ENCODE data around the gene MAN2B1. TPM values are rescaled to one million over a fixed set of nuclear protein-coding genes. Genes with fewer than 3 reads are reported as not detected.

The MAN2B1 gene
- total and polyA plus RNA-seq, 2 experiments from 2014 or later: 33.2 to 60.8 TPM

- TF ChIP-seq ZNF331 (CRISPR knock-in tag; IDR thresholded peaks at IDR 0.05; ENCODE audit: low read depth) (no peak), EZH2 (IDR thresholded peaks at IDR 0.05; ENCODE audit: low read depth, unreplicated experiment) (no peak)
- TF ChIP-seq, protein P1, sequence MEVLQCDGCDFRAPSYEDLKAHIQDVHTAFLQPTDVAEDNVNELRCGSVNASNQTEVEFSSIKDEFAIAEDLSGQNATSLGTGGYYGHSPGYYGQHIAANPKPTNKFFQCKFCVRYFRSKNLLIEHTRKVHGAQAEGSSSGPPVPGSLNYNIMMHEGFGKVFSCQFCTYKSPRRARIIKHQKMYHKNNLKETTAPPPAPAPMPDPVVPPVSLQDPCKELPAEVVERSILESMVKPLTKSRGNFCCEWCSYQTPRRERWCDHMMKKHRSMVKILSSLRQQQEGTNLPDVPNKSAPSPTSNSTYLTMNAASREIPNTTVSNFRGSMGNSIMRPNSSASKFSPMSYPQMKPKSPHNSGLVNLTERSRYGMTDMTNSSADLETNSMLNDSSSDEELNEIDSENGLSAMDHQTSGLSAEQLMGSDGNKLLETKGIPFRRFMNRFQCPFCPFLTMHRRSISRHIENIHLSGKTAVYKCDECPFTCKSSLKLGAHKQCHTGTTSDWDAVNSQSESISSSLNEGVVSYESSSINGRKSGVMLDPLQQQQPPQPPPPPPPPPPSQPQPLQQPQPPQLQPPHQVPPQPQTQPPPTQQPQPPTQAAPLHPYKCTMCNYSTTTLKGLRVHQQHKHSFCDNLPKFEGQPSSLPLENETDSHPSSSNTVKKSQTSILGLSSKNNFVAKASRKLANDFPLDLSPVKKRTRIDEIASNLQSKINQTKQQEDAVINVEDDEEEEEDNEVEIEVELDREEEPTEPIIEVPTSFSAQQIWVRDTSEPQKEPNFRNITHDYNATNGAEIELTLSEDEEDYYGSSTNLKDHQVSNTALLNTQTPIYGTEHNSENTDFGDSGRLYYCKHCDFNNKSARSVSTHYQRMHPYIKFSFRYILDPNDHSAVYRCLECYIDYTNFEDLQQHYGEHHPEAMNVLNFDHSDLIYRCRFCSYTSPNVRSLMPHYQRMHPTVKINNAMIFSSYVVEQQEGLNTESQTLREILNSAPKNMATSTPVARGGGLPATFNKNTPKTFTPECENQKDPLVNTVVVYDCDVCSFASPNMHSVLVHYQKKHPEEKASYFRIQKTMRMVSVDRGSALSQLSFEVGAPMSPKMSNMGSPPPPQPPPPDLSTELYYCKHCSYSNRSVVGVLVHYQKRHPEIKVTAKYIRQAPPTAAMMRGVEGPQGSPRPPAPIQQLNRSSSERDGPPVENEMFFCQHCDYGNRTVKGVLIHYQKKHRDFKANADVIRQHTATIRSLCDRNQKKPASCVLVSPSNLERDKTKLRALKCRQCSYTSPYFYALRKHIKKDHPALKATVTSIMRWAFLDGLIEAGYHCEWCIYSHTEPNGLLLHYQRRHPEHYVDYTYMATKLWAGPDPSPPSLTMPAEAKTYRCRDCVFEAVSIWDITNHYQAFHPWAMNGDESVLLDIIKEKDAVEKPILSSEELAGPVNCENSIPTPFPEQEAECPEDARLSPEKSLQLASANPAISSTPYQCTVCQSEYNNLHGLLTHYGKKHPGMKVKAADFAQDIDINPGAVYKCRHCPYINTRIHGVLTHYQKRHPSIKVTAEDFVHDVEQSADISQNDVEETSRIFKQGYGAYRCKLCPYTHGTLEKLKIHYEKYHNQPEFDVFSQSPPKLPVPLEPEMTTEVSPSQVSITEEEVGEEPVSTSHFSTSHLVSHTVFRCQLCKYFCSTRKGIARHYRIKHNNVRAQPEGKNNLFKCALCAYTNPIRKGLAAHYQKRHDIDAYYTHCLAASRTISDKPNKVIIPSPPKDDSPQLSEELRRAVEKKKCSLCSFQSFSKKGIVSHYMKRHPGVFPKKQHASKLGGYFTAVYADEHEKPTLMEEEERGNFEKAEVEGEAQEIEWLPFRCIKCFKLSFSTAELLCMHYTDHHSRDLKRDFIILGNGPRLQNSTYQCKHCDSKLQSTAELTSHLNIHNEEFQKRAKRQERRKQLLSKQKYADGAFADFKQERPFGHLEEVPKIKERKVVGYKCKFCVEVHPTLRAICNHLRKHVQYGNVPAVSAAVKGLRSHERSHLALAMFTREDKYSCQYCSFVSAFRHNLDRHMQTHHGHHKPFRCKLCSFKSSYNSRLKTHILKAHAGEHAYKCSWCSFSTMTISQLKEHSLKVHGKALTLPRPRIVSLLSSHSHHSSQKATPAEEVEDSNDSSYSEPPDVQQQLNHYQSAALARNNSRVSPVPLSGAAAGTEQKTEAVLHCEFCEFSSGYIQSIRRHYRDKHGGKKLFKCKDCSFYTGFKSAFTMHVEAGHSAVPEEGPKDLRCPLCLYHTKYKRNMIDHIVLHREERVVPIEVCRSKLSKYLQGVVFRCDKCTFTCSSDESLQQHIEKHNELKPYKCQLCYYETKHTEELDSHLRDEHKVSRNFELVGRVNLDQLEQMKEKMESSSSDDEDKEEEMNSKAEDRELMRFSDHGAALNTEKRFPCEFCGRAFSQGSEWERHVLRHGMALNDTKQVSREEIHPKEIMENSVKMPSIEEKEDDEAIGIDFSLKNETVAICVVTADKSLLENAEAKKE (CRISPR knock-in tag; IDR thresholded peaks at IDR 0.05): no peak
Measured at GRCh38 chr19:12670159-12670928, 3.8 kb upstream of the MAN2B1 start (continued).

DNA sequence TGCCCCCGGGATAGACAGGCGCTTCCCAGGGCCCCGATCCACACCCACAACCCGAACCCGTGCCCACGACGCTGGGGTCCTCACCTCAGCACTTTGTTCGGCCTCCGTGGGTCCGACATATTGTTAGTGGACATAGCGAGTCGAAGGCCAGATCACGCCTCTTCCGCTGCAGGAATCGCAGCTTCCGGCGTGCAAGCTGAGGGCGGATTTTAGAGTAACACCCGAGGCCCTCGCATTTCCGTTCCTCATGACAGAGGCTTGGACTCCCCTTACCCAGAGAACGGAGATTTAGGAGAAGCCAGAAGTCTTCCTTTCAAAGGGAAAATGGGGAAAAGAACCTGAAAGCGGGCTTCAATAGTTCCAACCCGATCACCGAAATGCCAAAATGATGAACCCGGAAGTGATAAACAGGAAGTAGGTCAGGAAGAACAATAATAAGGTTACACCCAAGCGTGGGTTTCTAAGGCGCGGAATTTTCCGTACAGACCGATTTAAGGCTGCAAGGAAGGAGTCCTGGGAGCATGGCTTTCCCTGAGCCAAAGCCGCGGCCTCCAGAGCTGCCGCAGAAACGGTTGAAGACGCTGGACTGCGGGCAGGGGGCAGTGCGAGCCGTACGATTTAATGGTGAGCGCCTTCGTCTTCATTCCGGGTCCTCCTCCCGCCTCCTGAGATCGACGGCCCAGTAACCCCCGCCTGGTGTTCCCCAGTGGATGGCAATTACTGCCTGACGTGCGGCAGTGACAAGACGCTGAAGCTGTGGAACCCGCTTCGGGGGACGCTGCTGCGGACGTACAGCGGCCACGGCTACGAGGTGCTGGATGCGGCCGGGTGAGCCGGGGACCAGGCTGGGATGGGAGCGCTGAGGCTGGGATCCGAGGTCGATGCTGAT lies 3.0 kb upstream of the MAN2B1 start:
- ATAC-seq: peak; percentile 11
- H3K9me2 ChIP-seq (ENCODE audit: insufficient read depth): no peaks in the 10 kb centered on the region
- peaks cover 29% of the 10 kb centered on the region for H3K79me2 ChIP-seq (replicated peaks; ENCODE audit: insufficient read depth)
- H3K4me1 ChIP-seq (ENCODE audit: insufficient read depth): peaks cover 17% of the 10 kb centered on the region
- peak overlapping the region; percentile 96 for H2AFZ ChIP-seq
- H3K4me1 Mint-ChIP-seq: peaks cover 25% of the 10 kb centered on the region
- DNase-seq (ENCODE audit: low spot score): peak; percentile 85
- peak overlapping the region; percentile 98 for H3K4me3 ChIP-seq
- H3K4me2 ChIP-seq: peak overlapping the region; percentile 96
- H3K27ac Mint-ChIP-seq: peak overlapping the region; percentile 99
- H3K9me3 Mint-ChIP-seq: no peaks in the 10 kb centered on the region; the same call in 2 of the 3 replicates
- peaks cover 31% of the 10 kb centered on the region for H3F3A ChIP-seq (replicated peaks; ENCODE audit: low read depth)
- peak overlapping the region; percentile 99 for H3K27ac ChIP-seq (ENCODE audit: low read depth)
- H3K36me3 ChIP-seq (ENCODE audit: insufficient read depth): peaks cover 10% of the 10 kb centered on the region; the same call in 1 of the 2 replicates
- H3K27me3 Mint-ChIP-seq (ENCODE audit: insufficient read depth, low read depth, poor library complexity): peaks cover 36% of the 10 kb centered on the region
- H3K4me3 Mint-ChIP-seq: peak overlapping the region; percentile 97
- 0 out of 2 replicates have a peak, but pooled peaks cover 3% of the 10 kb centered on the region for H4K20me1 ChIP-seq (replicated peaks; ENCODE audit: insufficient read depth)
- no peaks in the 10 kb centered on the region for H3K27me3 ChIP-seq (ENCODE audit: insufficient read depth)
- H3K36me3 Mint-ChIP-seq (ENCODE audit: low read depth): peaks cover 28% of the 10 kb centered on the region
- TF ChIP-seq, protein P1 (CRISPR knock-in tag; IDR thresholded peaks at IDR 0.05): no peak
- TF ChIP-seq CREB1 (CRISPR knock-in tag; IDR thresholded peaks at IDR 0.05; ENCODE audit: low read depth): peak; percentile 75
- no peak for TF ChIP-seq STAT1 (IDR thresholded peaks at IDR 0.05; ENCODE audit: unreplicated experiment)
